K562 (cell line): ENCODE results near the gene GPR82. TPM values are rescaled to one million over a fixed set of nuclear protein-coding genes. Genes with fewer than 3 reads are reported as not detected.
A peak's percentile ranks its signal among the peaks of the same experiment; 100 is the strongest.

Source experiments
- ATAC-seq: fragments of 200-7000 bp; cut with Tn5 transposase; 3 replicates; pipeline ENCODE4 v1.9.1; 2020; ENCODE audit warnings: moderate library complexity
- BruUV-seq: library from RNA; stranded (reverse); fragments of 400-500 nt; replicated peaks from 2 replicates; lab custom pipeline; 2021; lab: Mats Ljungman, UMichigan
- CTCF ChIA-PET: fragments of 300-600 bp; formaldehyde crosslinking; extraction: SDS; loops from one replicate; lab custom pipeline; 2021; ENCODE audit warnings: low intra/inter-chr PET ratio; lab: Yijun Ruan, JAX
- POLR2A ChIA-PET: fragments of 300-600, 350-650 bp; sonication (Branson Sonifier 250); formaldehyde crosslinking; extraction: SDS; loops from one replicate; lab custom pipeline; 2021; ENCODE audit warnings: antibody characterized with exemption, inconsistent platforms; lab: Yijun Ruan, JAX
- DNase-seq, 4 experiments: peaks; one replicate each; pipeline versions ENCODE4 v3.0.0 to v3.0.0-alpha.2; 2011 to 2018; ENCODE audit warnings: low spot score in 3 of 4, mixed read lengths in 3 of 4; ENCODE audit errors: extremely low read depth in 1 of 4
- FAIRE-seq: peaks from 2 replicates; lab custom pipeline; 2011; peaks lifted over from hg19 to GRCh38; lab: Jason Lieb, UNC
- H2AFZ ChIP-seq: 2 replicates; pipeline ENCODE4 v1.6.0; 2011; ENCODE audit warnings: low read depth, low read length, control low read depth, inconsistent platforms
- H3K27ac ChIP-seq: fragments of 200-600 bp; 3 replicates; pipeline ENCODE4 v1.8.0; 2011; ENCODE audit warnings: low read depth, mild to moderate bottlenecking, control low read depth, inconsistent platforms, low read length, moderate library complexity, mixed read lengths; ENCODE audit errors: extremely low read depth
- H3K27me3 ChIP-seq, 2 experiments: fragments of 300-600 bp in 1 of 2; 2 replicates in 1 of 2; 3 replicates in 1 of 2; pipeline versions ENCODE4 v1.6.0 to v1.8.0; 2011; ENCODE audit warnings: inconsistent platforms in 2 of 2, low read length in 2 of 2, mild to moderate bottlenecking in 1 of 2, mixed read lengths in 1 of 2, moderate library complexity in 1 of 2; ENCODE audit not compliant: control insufficient read depth in 2 of 2, insufficient read depth in 2 of 2
- H3K36me3 ChIP-seq: fragments of 300-600 bp; 3 replicates; pipeline ENCODE4 v1.8.0; 2011; ENCODE audit warnings: mild to moderate bottlenecking, low read length, inconsistent platforms; ENCODE audit not compliant: control insufficient read depth, insufficient read depth
- H3K4me1 ChIP-seq, 2 experiments: fragments of 200-600 bp in 1 of 2; replicated peaks in 1 of 2; 2 replicates in 1 of 2; 3 replicates in 1 of 2; pipeline versions ENCODE4 v1.5.1 to v1.8.0; 2011; ENCODE audit warnings: inconsistent platforms in 2 of 2, low read length in 2 of 2, mild to moderate bottlenecking in 1 of 2, mixed read lengths in 1 of 2, moderate library complexity in 1 of 2; ENCODE audit not compliant: control insufficient read depth in 2 of 2, insufficient read depth in 2 of 2
- H3K4me2 ChIP-seq: 2 replicates; pipeline ENCODE4 v1.6.1; 2011; ENCODE audit warnings: low read length, control low read depth, inconsistent platforms, mixed read lengths; ENCODE audit not compliant: insufficient read depth
- H3K4me3 ChIP-seq: fragments of 200-600 bp; sonication (generic), shearing (Covaris generic); 2 replicates; pipeline ENCODE4 v1.5.1; 2016; ENCODE audit warnings: control low read depth, inconsistent platforms
- H3K79me2 ChIP-seq: fragments of 200-600 bp; 3 replicates; pipeline ENCODE4 v1.8.0; 2011; ENCODE audit warnings: low read length, inconsistent platforms; ENCODE audit not compliant: control insufficient read depth, insufficient read depth
- H3K9ac ChIP-seq, 2 experiments: 2 replicates each; pipeline versions ENCODE4 v1.6.0 to v1.6.1; 2011; ENCODE audit warnings: low read depth in 2 of 2, low read length in 2 of 2, control low read depth in 1 of 2, inconsistent platforms in 1 of 2, mild to moderate bottlenecking in 1 of 2, mixed read lengths in 1 of 2; ENCODE audit not compliant: insufficient read depth in 1 of 2
- H3K9me1 ChIP-seq: one replicate; pipeline ENCODE4 v1.6.0; 2011; ENCODE audit warnings: inconsistent platforms, mild to moderate bottlenecking, low read length, moderate library complexity; ENCODE audit not compliant: control insufficient read depth, insufficient read depth
- H3K9me3 ChIP-seq: replicated peaks from 2 replicates; pipeline ENCODE4 v1.5.1; 2011; ENCODE audit warnings: low read depth, low read length, inconsistent platforms; ENCODE audit not compliant: control insufficient read depth, insufficient read depth
- H4K20me1 ChIP-seq: replicated peaks from 2 replicates; pipeline ENCODE4 v1.6.1; 2011; ENCODE audit warnings: low read length, inconsistent platforms, mixed read lengths; ENCODE audit not compliant: control insufficient read depth, insufficient read depth
- ILF3 ChIP-seq: fragments of 450-650 bp; IDR thresholded peaks from 2 replicates; pipeline ENCODE4 v1.6.1; 2018; ENCODE audit warnings: antibody characterized with exemption, mild to moderate bottlenecking, moderate library complexity, borderline replicate concordance
- KDM5B ChIP-seq: fragments of 200-600 bp; sonication (generic); IDR thresholded peaks from 2 replicates; pipeline ENCODE4 v1.6.1; 2012; ENCODE audit warnings: low read depth, mild to moderate bottlenecking, moderate library complexity, low read length, control low read depth, inconsistent platforms; ENCODE audit not compliant: insufficient replicate concordance
- MAFF ChIP-seq: IDR thresholded peaks from 2 replicates; pipeline ENCODE4 v1.6.1; 2012; ENCODE audit warnings: low read length, improper control_type of control experiment
- NEUROD1 ChIP-seq: fragments of 150-350 bp; IDR thresholded peaks from 2 replicates; pipeline ENCODE4 v1.6.1; 2014; ENCODE audit warnings: borderline replicate concordance, low read length, low read depth; ENCODE audit not compliant: partially characterized antibody
- NFIX ChIP-seq: fragments of 250-450 bp; sonication (Bioruptor Pico); IDR thresholded peaks from 2 replicates; pipeline ENCODE4 v1.4.0; 2020; ENCODE audit warnings: low read depth, mild to moderate bottlenecking, moderate library complexity
- NR2C2 ChIP-seq, 2 experiments: fragments of 200-800 bp in 1 of 2; sonication (Bioruptor generic) in 1 of 2; sonication (generic) in 1 of 2; formaldehyde crosslinking in 1 of 2; IDR thresholded peaks; 2 replicates each; pipeline versions ENCODE4 v1.6.1 to v1.8.0; 2016 to 2022; ENCODE audit warnings: mild to moderate bottlenecking in 1 of 2, missing compliant biosample characterization in 1 of 2, missing genetic modification characterization in 1 of 2, missing genetic modification reagents in 1 of 2
- TBP ChIP-seq: optimal IDR thresholded peaks from 2 replicates; pipeline ENCODE3; 2011; ENCODE audit warnings: low read depth, low read length, improper control_type of control experiment
- ZBTB17 ChIP-seq: fragments of 450-650 bp; formaldehyde crosslinking; IDR thresholded peaks from 2 replicates; pipeline ENCODE4 v1.4.0; 2020; ENCODE audit warnings: mild to moderate bottlenecking
- ZNF518B ChIP-seq: fragments of 250-450 bp; sonication (Bioruptor Pico); IDR thresholded peaks from 2 replicates; pipeline ENCODE4 v1.5.0; 2021; ENCODE audit warnings: mild to moderate bottlenecking, moderate library complexity
- WGBS: fragments of 100-300 bp; shearing (Covaris generic); methylation state at CpG from one replicate; pipeline ENCODE4 v1.1.6; 2016; ENCODE audit warnings: low coverage, mixed read lengths; ENCODE audit not compliant: insufficient coverage; ENCODE audit errors: missing lambda C conversion rate; 5-methylcytosine and 5-hydroxymethylcytosine counted together
- in situ Hi-C: fragments of 300-500 bp; cut with MboI; formaldehyde crosslinking; loops from 4 replicates; pipeline ENCODE4 v1.15.0; 2018; ENCODE audit warnings: inconsistent platforms, mixed read lengths
- intact Hi-C: fragments of 100-400 bp; cut with micrococcal nuclease; formaldehyde crosslinking; loops from 2 replicates; pipeline ENCODE4 v1.14.2; 2022
- polyA plus RNA-seq, 8 experiments: library from polyadenylated mRNA; depleted of rRNA in 4 of 8; stranded (reverse) in 5 of 8; unstranded in 3 of 8; fragments of >200 nt; fragmentation: Nextera tagmentation in 2 of 8; fragmentation: Illumina TruSeq in 1 of 8; extraction: Ambion mirVana in 2 of 8; extraction: Trizol in 1 of 8; gene quantifications; 2 replicates each; pipeline versions ENCODE4 v1.2.1 to v1.2.3, GENCODE V29; 2011 to 2014; ENCODE audit warnings: inconsistent platforms in 1 of 8, missing spikeins in 1 of 8
- total RNA-seq, 7 experiments: library from RNA; depleted of rRNA in 6 of 7; stranded (reverse); fragments of >200 nt in 6 of 7; fragmentation: Illumina TruSeq in 2 of 7; extraction: Trizol in 2 of 7; gene quantifications; 2 replicates each; pipeline versions ENCODE4 v1.2.1 to v1.2.3, GENCODE V29; 2011 to 2021; ENCODE audit warnings: low replicate concordance in 1 of 7
- TF ChIP-seq, protein P1 (sequence below): sonication (generic); formaldehyde crosslinking; IDR thresholded peaks from 2 replicates; pipeline ENCODE4 v1.8.0; 2022; ENCODE audit warnings: missing genetic modification reagents, mild to moderate bottlenecking, moderate library complexity, borderline replicate concordance
- TF ChIP-seq, protein P2 (sequence below): fragments of 150-350 bp; conservative IDR thresholded peaks from 2 replicates; pipeline ENCODE4 v1.6.1; 2014; ENCODE audit warnings: low read length

GPR82 gene
- total and polyA plus RNA-seq, 9 of the 15 experiments (the other 6 are each of a cell fraction or from before 2014, with no cell fraction given): not detected

GRCh38 chrX:41737065-41737464 lies 13.1 kb downstream of the GPR82 start:
- ChIA-PET CTCF (interaction anchor here (0.7 kb wide), 1 partner anchor 1059 kb away, joined by 3 read pairs; no protein-coding TSS in a partner anchor), POLR2A (no interaction called here)
- H3K9me1 ChIP-seq: no peaks in the 10 kb centered on the region
- no peak overlapping the region for H3K9ac ChIP-seq
- no peak; the same call in 1 of the 3 replicates for ATAC-seq
- no TSS peak for BruUV-seq
- no peaks in the 10 kb centered on the region for H3K27me3 ChIP-seq
- no peaks in the 10 kb centered on the region for H3K79me2 ChIP-seq
- peaks cover 0 to 5% of the 10 kb centered on the region in 2 experiments; a peak in 2 of 5 replicates for H3K4me1 ChIP-seq
- H3K27ac ChIP-seq: no peak overlapping the region
- FAIRE-seq: no peak
- no peaks in the 10 kb centered on the region for H3K36me3 ChIP-seq
- H2AFZ ChIP-seq: 0 out of 2 replicates have a peak overlapping the region, but pooled peaks have one; percentile 40
- no peaks in the 10 kb centered on the region for H3K9me3 ChIP-seq
- WGBS: 0% methylated on average over 5 of the region's 7 CpGs
- peak; percentile 3 to 38 (median 8) for DNase-seq
- in situ Hi-C loops (no loop called here), intact Hi-C loops (no loop called here)
- no peaks in the 10 kb centered on the region for H4K20me1 ChIP-seq
- H3K4me2 ChIP-seq: peak overlapping the region; percentile 18; the same call in 1 of the 2 replicates
- H3K4me3 ChIP-seq: no peak overlapping the region
- TF ChIP-seq, protein P1, sequence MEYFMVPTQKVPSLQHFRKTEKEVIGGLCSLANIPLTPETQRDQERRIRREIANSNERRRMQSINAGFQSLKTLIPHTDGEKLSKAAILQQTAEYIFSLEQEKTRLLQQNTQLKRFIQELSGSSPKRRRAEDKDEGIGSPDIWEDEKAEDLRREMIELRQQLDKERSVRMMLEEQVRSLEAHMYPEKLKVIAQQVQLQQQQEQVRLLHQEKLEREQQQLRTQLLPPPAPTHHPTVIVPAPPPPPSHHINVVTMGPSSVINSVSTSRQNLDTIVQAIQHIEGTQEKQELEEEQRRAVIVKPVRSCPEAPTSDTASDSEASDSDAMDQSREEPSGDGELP (CRISPR knock-in tag): peak; percentile 71
- TF ChIP-seq NR2C2 (CRISPR knock-in tag; IDR thresholded peaks at IDR 0.05): no peak
- no peak for TF ChIP-seq NR2C2 (tag; IDR thresholded peaks at IDR 0.05)
- no peak for TF ChIP-seq NFIX (CRISPR knock-in tag)
- TF ChIP-seq ZNF518B: no peak
- no peak for TF ChIP-seq TBP
- TF ChIP-seq, protein P2, sequence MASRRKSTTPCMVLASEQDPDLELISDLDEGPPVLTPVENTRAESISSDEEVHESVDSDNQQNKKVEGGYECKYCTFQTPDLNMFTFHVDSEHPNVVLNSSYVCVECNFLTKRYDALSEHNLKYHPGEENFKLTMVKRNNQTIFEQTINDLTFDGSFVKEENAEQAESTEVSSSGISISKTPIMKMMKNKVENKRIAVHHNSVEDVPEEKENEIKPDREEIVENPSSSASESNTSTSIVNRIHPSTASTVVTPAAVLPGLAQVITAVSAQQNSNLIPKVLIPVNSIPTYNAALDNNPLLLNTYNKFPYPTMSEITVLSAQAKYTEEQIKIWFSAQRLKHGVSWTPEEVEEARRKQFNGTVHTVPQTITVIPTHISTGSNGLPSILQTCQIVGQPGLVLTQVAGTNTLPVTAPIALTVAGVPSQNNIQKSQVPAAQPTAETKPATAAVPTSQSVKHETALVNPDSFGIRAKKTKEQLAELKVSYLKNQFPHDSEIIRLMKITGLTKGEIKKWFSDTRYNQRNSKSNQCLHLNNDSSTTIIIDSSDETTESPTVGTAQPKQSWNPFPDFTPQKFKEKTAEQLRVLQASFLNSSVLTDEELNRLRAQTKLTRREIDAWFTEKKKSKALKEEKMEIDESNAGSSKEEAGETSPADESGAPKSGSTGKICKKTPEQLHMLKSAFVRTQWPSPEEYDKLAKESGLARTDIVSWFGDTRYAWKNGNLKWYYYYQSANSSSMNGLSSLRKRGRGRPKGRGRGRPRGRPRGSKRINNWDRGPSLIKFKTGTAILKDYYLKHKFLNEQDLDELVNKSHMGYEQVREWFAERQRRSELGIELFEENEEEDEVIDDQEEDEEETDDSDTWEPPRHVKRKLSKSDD: no peak
- no peak for TF ChIP-seq MAFF
- no peak for TF ChIP-seq KDM5B
- no peak for TF ChIP-seq ZBTB17 (CRISPR knock-in tag)
- TF ChIP-seq NEUROD1: no peak
- no peak for TF ChIP-seq ILF3
